Neural crest cell (in vitro differentiated cells): ENCODE results near the gene GLUD2. TPM values are rescaled to one million over a fixed set of nuclear protein-coding genes. Genes with fewer than 3 reads are reported as not detected.
"Not testable (repeated sequence)": the region's sequence is repeated elsewhere in the genome, so short reads cannot be mapped to it uniquely, and the experiment has no call there.

ENCODE experiments used
- DNase-seq: peaks from one replicate; pipeline ENCODE4 v3.0.0; 2021; ENCODE audit warnings: low read depth, mixed read lengths, low spot score
- H3K27ac Mint-ChIP-seq: one replicate; pipeline ENCODE4 v1.8.0; 2021; ENCODE audit warnings: mild to moderate bottlenecking, mixed read lengths; ENCODE audit not compliant: unreplicated experiment
- H3K27me3 Mint-ChIP-seq: 2 replicates; pipeline ENCODE4 v1.8.0; 2021; ENCODE audit warnings: low read depth, mild to moderate bottlenecking, mixed read lengths
- H3K36me3 Mint-ChIP-seq: 2 replicates; pipeline ENCODE4 v1.8.0; 2021; ENCODE audit warnings: low read depth, mild to moderate bottlenecking, mixed read lengths
- H3K4me1 Mint-ChIP-seq: 2 replicates; pipeline ENCODE4 v1.8.0; 2021; ENCODE audit warnings: mixed read lengths
- H3K4me3 Mint-ChIP-seq: one replicate; pipeline ENCODE4 v1.8.0; 2021; ENCODE audit warnings: mild to moderate bottlenecking, mixed read lengths
- H3K9me3 Mint-ChIP-seq: 2 replicates; pipeline ENCODE4 v1.8.0; 2021; ENCODE audit warnings: mixed read lengths
- CTCF ChIP-seq: fragments of 200-600 bp; sonication (generic); conservative IDR thresholded peaks from 2 replicates; pipeline ENCODE4 v1.5.0; 2021; ENCODE audit warnings: antibody characterized with exemption, mild to moderate bottlenecking
- long read RNA-seq: library from polyadenylated mRNA; unstranded; transcript quantifications from one replicate; pipeline ENCODE4 v2.0.0, GENCODE V29; 2020
- total RNA-seq: library from RNA; stranded (reverse); gene quantifications from 2 replicates; pipeline ENCODE4 v1.2.1, GENCODE V29; 2021

The GLUD2 gene
- total RNA-seq: 5.9 and 6.5 TPM in 2 replicates
- long read RNA-seq, partial matches to known transcripts: 0 of 2 reads
- long read RNA-seq, other reads (novel, unspliced or antisense): 0 of 2 reads

GRCh38 chrX:121047441-121048419, at the start of gene GLUD2:
GLUD2 (plus strand) TSS chrX:121047610; CDS start chrX:121047685, 75 bp downstream.
- H3K9me3 Mint-ChIP-seq, H3K36me3 Mint-ChIP-seq, H3K4me1 Mint-ChIP-seq, H3K27ac Mint-ChIP-seq, H3K27me3 Mint-ChIP-seq: not testable (repeated sequence)
- DNase-seq: peak; percentile 45
- peak within 1 kb of the TSS; percentile 70 for H3K4me3 Mint-ChIP-seq
- peak; percentile 47 for TF ChIP-seq CTCF

- no peak overlapping the region for H3K4me3 Mint-ChIP-seq
- no peaks in the 10 kb centered on the region for H3K36me3 Mint-ChIP-seq
- peaks cover 2% of the 10 kb centered on the region for H3K9me3 Mint-ChIP-seq
- no peaks in the 10 kb centered on the region for H3K27me3 Mint-ChIP-seq
- TF ChIP-seq CTCF: no peak
- no peak overlapping the region for H3K27ac Mint-ChIP-seq
- DNase-seq: no peak
- H3K4me1 Mint-ChIP-seq: peaks cover 4% of the 10 kb centered on the region
Observed at GRCh38 chrX:120999413-120999812, 48.0 kb upstream of the GLUD2 start.

- Mint-ChIP-seq H3K36me3 (no peaks in the 10 kb centered on the region), H3K9me3 (peaks cover 2% of the 10 kb centered on the region), H3K27ac (no peak overlapping the region), H3K4me3 (no peak overlapping the region), H3K4me1 (peaks cover 4% of the 10 kb centered on the region), H3K27me3 (no peaks in the 10 kb centered on the region)
- DNase-seq: no peak
- peak; percentile 56 for TF ChIP-seq CTCF
Observed at GRCh38 chrX:121000589-121000988, 46.8 kb upstream of the GLUD2 start.

GRCh38 chrX:121008920-121009319, 38.5 kb upstream of the GLUD2 start:
- H3K4me1 Mint-ChIP-seq: peaks cover 27% of the 10 kb centered on the region
- no peak for TF ChIP-seq CTCF
- peaks cover 2% of the 10 kb centered on the region for H3K36me3 Mint-ChIP-seq
- H3K27me3 Mint-ChIP-seq: no peaks in the 10 kb centered on the region
- H3K4me3 Mint-ChIP-seq: no peak overlapping the region
- peaks cover 3% of the 10 kb centered on the region for H3K9me3 Mint-ChIP-seq
- no peak overlapping the region for H3K27ac Mint-ChIP-seq
- no peak for DNase-seq

GRCh38 chrX:121009764-121010163, 37.6 kb upstream of the GLUD2 start:
- Mint-ChIP-seq H3K27me3 (no peaks in the 10 kb centered on the region), H3K9me3 (peaks cover 3% of the 10 kb centered on the region), H3K36me3 (peaks cover 2% of the 10 kb centered on the region), H3K4me1 (peaks cover 27% of the 10 kb centered on the region), H3K27ac (no peak overlapping the region), H3K4me3 (no peak overlapping the region)
- no peak for DNase-seq
- no peak for TF ChIP-seq CTCF
